HG02642 (cell line): ENCODE results near the gene URB1.
"Not testable (repeated sequence)": the region's sequence is repeated elsewhere in the genome, so short reads cannot be mapped to it uniquely, and the experiment has no call there.

ENCODE experiments used
- ATAC-seq: cut with Tn5 transposase; IDR thresholded peaks from one replicate; pipeline ENCODE4 v1.9.1; 2021; ENCODE audit warnings: mild to moderate bottlenecking; ENCODE audit not compliant: unreplicated experiment, poor library complexity

Gene URB1

GRCh38 chr21:32377991-32378390, 14.8 kb downstream of the URB1 start:
- ATAC-seq = no peak

GRCh38 chr21:32377506-32377905, 15.3 kb downstream of the URB1 start:
- ATAC-seq = no peak

- ATAC-seq = no peak
Measured at GRCh38 chr21:32372755-32373154, 20.1 kb downstream of the URB1 start.

- no peak for ATAC-seq
Measured at GRCh38 chr21:32371913-32372314, 20.9 kb downstream of the URB1 start.

GRCh38 chr21:32370998-32371766, 21.6 kb downstream of the URB1 start:
- no peak for ATAC-seq

GRCh38 chr21:32368961-32369360, 23.9 kb downstream of the URB1 start:
- not testable (repeated sequence) for ATAC-seq

GRCh38 chr21:32368386-32368785, 24.4 kb downstream of the URB1 start:
- no peak for ATAC-seq

GRCh38 chr21:32367158-32367557, 25.7 kb downstream of the URB1 start:
- no peak for ATAC-seq

- no peak for ATAC-seq
Measured at GRCh38 chr21:32366191-32366590, 26.6 kb downstream of the URB1 start.

GRCh38 chr21:32364796-32365195, 28.0 kb downstream of the URB1 start:
- no peak for ATAC-seq

GRCh38 chr21:32364387-32364786, 28.4 kb downstream of the URB1 start:
- ATAC-seq = no peak

- ATAC-seq = no peak
Measured at GRCh38 chr21:32360401-32360975, 32.3 kb downstream of the URB1 start.

- ATAC-seq = no peak
Measured at GRCh38 chr21:32359719-32360260, 33.0 kb downstream of the URB1 start.

- no peak for ATAC-seq
Measured at GRCh38 chr21:32356874-32357395, 35.9 kb downstream of the URB1 start.

- no peak for ATAC-seq
Measured at GRCh38 chr21:32353002-32353711, 39.7 kb downstream of the URB1 start.

- ATAC-seq = no peak
Measured at GRCh38 chr21:32352526-32352925, 40.3 kb downstream of the URB1 start.

GRCh38 chr21:32351428-32351827, 41.4 kb downstream of the URB1 start:
- ATAC-seq = no peak

- ATAC-seq = no peak
Measured at GRCh38 chr21:32350981-32351380, 41.8 kb downstream of the URB1 start.

- ATAC-seq = no peak
Measured at GRCh38 chr21:32350211-32350980, 42.4 kb downstream of the URB1 start.

- no peak for ATAC-seq
Measured at GRCh38 chr21:32349333-32349944, 43.4 kb downstream of the URB1 start.
